GM18909 (cell line): ENCODE measurements around the gene PSMC5.
"Not testable (repeated sequence)": the region's sequence is repeated elsewhere in the genome, so short reads cannot be mapped to it uniquely, and the experiment has no call there.

Experiments
- ATAC-seq: cut with Tn5 transposase; IDR thresholded peaks from one replicate; pipeline ENCODE4 v1.9.1; 2021; ENCODE audit warnings: mild to moderate bottlenecking; ENCODE audit not compliant: unreplicated experiment, poor library complexity

PSMC5 gene

GRCh38 chr17:63827002-63827800 lies at the start of gene PSMC5, which contains the start of gene FTSJ3:
Gene PSMC5 (plus strand): TSS chr17:63827431. CDS start chr17:63827491, 60 bp downstream.
Gene FTSJ3 (minus strand): TSS chr17:63827663. CDS start chr17:63826902, 761 bp downstream.
- ATAC-seq: peak; percentile 91

GRCh38 chr17:63780507-63780906 lies 46.7 kb upstream of the PSMC5 start:
- ATAC-seq: no peak

- ATAC-seq: no peak
Measured at GRCh38 chr17:63780928-63781327, 46.3 kb upstream of the PSMC5 start.

- no peak for ATAC-seq
Measured at GRCh38 chr17:63783522-63783921, 43.7 kb upstream of the PSMC5 start.

- no peak for ATAC-seq
Measured at GRCh38 chr17:63785556-63785955, 41.7 kb upstream of the PSMC5 start.

- ATAC-seq: no peak
Measured at GRCh38 chr17:63786117-63786516, 41.1 kb upstream of the PSMC5 start.

GRCh38 chr17:63786971-63787711 lies 40.1 kb upstream of the PSMC5 start:
- ATAC-seq: no peak

- no peak for ATAC-seq
Measured at GRCh38 chr17:63790057-63790456, 37.2 kb upstream of the PSMC5 start.

- no peak for ATAC-seq
Measured at GRCh38 chr17:63792055-63792729, 35.0 kb upstream of the PSMC5 start.

GRCh38 chr17:63796375-63796774 lies 30.9 kb upstream of the PSMC5 start:
- not testable (repeated sequence) for ATAC-seq

GRCh38 chr17:63798572-63799106 lies 28.6 kb upstream of the PSMC5 start:
- no peak for ATAC-seq

GRCh38 chr17:63800783-63801182 lies 26.4 kb upstream of the PSMC5 start:
- no peak for ATAC-seq

GRCh38 chr17:63804328-63804727 lies 22.9 kb upstream of the PSMC5 start:
- ATAC-seq: no peak

GRCh38 chr17:63805591-63805990 lies 21.6 kb upstream of the PSMC5 start:
- no peak for ATAC-seq

- no peak for ATAC-seq
Measured at GRCh38 chr17:63809970-63810369, 17.3 kb upstream of the PSMC5 start.

GRCh38 chr17:63816123-63816522 lies 11.1 kb upstream of the PSMC5 start:
- ATAC-seq: no peak

GRCh38 chr17:63816669-63817068 lies 10.6 kb upstream of the PSMC5 start:
- no peak for ATAC-seq

GRCh38 chr17:63817736-63818385 lies 9.4 kb upstream of the PSMC5 start:
- no peak for ATAC-seq

GRCh38 chr17:63819131-63819530 lies 8.1 kb upstream of the PSMC5 start:
- ATAC-seq: no peak
